GM21526 (cell line): ENCODE data around the gene SYTL3.
"Not testable (repeated sequence)": the region's sequence is repeated elsewhere in the genome, so short reads cannot be mapped to it uniquely, and the experiment has no call there.

ENCODE experiments used
- ATAC-seq: cut with Tn5 transposase; IDR thresholded peaks from one replicate; pipeline ENCODE4 v1.9.1; 2021; ENCODE audit warnings: moderate library complexity; ENCODE audit not compliant: unreplicated experiment, low FRiP score

Gene SYTL3

DNA sequence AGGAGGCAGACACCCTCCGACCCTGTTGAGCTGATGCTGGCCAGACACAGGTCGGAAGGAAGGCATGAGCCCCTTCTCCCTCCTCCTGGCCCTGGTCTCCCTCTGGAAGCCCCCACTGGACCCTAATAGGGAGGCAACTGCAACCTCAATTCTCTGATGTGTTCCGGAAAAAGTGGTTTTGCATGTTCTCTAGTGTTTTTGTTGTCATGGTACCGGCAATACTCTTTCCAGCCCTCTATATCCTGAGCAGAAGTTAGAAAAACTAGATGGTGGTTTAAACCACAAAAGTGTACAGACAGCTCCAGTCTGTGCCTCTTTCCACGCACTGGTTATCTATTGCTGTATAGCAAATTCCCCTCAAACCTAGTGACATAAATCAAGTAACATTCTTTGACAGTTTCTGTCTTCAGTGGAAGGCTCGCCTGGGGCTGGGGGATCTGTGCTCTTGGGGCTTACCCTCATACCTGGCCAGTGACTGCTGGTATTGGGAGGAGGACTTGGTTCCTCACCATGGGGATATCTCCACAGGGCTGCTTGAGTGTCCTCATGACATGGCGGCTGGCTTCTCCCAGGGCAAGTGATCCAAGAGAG, 37.0 kb downstream of the SYTL3 start:
- ATAC-seq, result no peak

- no peak for ATAC-seq
Observed at GRCh38 chr6:158687506-158687905, 37.7 kb downstream of the SYTL3 start.

DNA sequence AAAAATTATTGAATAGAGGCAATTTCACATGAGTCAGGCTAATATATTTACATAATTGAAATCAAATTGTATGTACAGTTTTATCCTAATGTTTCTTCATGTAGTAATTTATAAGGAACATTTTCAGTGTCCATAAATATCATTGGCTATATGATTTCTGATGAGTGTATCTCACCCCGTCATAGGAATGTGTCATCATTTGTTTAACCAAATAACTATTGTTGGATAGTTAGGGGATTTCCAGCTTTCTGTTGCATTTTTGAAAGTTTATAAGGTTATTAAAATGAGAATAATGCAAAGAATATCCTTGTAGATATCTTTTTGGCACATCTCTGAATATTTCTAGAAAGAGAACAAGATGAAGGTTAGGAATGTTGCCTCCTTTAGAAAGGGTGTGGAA, 39.0 kb downstream of the SYTL3 start:
- no peak for ATAC-seq

- ATAC-seq, result no peak
Observed at GRCh38 chr6:158694913-158695312, 45.1 kb downstream of the SYTL3 start.

DNA sequence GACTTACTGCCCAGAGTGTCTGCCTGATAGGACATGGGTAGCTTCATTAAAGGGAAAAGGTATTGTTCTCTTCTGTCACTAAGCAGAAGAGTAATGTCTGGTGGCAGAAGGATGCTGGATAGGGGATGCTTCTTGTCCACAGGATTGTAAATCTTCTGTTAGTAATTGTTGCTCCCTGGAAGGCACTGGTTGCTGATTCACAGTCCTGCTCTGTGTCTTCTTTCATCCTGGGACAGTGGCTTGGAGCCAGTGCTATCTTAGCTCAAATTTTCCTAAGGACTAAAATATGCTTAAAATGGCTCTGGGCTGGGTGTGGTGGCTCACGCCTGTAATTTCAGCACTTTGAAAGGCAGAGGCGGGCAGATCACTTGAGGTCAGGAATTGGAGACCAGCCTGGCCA, 48.0 kb downstream of the SYTL3 start:
- ATAC-seq, result no peak

DNA sequence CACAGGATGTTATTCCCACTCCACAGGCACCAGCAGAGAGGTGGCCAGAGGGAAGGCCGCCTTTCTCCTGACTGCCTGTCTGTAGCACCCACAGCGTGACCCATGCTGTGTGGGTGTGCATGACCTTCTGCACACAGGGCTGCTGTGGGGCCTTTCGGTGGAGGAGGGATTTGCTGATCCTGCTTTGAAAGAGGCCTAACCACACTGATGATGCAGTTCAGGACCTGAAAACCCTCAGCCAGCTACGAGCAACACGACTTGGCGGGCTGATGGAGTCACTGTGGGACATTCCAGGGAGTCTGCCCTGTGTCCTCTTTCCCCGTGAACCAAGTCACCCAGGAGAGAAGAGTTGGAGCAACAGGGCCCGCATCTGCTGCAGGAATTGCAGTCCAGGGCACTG, 49.1 kb downstream of the SYTL3 start:
- ATAC-seq, result no peak

DNA sequence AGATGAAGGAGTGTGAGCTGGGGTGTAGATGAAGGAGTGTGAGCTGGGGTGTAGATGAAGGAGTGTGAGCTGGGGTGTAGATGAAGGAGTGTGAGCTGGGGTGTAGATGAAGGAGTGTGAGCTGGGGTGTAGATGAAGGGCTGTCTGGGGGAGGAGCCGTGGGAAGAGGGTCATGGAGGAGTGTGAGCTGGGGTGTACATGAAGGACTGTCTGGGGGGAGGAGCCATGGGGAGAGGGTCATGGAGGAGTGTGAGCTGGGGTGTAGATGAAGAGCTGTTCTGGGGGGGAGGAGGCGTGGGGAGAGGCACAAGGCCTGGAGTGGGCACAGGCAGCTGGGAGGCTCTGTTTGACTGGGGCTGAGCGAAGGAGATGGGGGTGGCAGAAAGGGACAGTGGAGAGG, 51.4 kb downstream of the SYTL3 start:
- ATAC-seq, result not testable (repeated sequence)

- no peak for ATAC-seq
Observed at GRCh38 chr6:158703111-158703836, 53.4 kb downstream of the SYTL3 start.

DNA sequence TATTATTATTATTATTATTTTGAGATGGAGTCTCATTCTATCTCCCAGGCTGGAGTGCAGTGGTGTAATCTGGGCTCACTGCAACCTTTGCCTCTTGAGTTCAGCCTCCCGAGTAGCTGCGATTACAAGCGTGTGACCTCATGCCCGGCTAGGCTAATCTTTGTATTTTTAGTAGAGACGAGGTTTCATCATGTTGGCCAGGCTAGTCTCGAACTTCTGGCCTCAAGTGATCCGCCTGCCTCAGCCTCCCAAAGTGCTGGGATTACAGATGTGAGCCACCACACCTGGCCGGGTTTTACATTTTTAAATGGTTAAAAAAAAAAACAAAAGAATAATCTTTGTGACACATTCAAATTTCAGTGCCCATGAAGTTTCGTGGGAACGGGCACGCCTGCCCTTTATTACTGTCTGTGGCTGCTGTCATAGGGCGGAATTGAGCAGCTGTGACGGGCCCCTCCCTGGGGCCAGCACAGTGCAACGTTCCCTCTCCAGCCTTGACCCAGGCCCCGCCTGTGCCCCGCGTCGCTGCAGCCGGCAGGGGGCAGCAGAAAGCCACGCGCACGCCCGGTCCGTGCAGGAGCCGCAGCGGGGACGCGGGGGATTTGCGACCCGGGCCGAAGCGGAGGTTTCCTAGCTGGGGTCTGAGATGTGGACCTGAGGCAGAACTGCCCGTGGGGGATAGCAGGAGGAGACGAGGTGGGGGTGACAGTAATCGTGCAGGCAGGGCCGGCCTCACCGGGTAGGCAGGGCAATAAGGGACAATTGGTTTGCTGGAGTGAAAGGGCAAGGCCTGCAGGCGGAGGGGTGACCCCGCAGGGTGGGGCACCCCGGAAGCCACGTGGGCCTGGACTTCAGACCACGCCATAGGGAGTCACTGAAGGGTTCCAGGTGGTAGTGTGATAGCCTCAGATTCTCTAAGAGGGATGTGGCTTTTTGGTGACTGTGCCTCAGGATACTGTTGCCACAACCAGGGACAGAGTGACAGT, 54.3 kb downstream of the SYTL3 start:
- peak; percentile 97 for ATAC-seq

GRCh38 chr6:158705386-158706126, 55.7 kb downstream of the SYTL3 start:
- no peak for ATAC-seq

DNA sequence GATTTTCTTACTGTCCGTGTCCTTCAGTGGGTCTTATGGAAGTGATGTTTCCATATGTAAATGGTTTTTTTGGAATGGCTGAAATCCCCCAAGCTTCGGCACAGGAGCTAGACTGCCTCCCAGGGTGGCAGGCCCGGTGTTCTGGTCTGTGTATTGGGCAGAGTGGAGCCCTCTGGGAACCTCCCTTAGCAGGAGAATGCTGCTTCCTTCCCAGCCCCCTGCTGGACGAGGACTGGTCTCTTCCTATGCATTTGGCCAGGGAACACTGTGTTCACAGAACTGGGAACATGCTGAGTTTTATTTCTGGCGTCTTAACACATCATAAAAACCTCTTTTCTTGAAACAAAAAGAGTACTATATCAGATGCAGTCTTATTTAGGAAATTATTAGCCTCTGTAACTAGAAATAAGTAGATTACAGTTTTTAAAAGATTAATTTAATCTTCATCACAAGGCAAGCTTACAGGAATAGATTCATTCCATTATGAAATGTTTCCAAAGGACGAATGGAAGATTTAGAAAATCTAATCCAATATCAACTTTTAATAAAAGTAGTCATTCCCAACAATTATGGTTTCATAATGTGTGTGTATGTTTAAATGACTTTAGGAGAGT, 56.6 kb downstream of the SYTL3 start:
- no peak for ATAC-seq

- ATAC-seq, result no peak
Observed at GRCh38 chr6:158707120-158707820, 57.4 kb downstream of the SYTL3 start.

- ATAC-seq, result no peak
Observed at GRCh38 chr6:158707821-158708195, 58.0 kb downstream of the SYTL3 start.

- ATAC-seq, result no peak
Observed at GRCh38 chr6:158708239-158708638, 58.4 kb downstream of the SYTL3 start.

GRCh38 chr6:158709809-158710208, 60.0 kb downstream of the SYTL3 start:
- ATAC-seq, result no peak

GRCh38 chr6:158711264-158711663, 61.4 kb downstream of the SYTL3 start:
- no peak for ATAC-seq

GRCh38 chr6:158713469-158713868, 63.6 kb downstream of the SYTL3 start:
- no peak for ATAC-seq

DNA sequence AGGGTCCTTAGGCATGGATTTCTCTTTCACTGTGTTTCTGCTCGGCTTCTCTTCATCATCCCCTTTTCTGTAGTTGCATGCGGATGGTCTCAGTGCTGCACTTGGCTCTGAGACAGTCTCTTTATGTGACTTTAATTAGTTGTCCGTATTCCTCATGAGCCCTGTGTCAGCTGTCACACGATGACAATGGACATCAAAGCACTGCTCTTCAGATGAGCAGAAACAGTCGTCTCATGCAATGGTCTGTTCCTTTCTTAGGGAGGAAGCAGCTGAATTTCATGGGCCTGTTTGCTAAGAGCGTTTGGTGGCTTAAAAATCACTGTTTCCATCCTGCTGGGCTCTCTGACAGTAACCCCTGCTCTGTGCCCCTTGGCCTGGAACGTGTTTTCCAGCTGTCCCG, 64.9 kb downstream of the SYTL3 start:
- ATAC-seq, result no peak
